Thyroid gland (tissue), 4 donors: ENCODE results near the gene CREB3L2.

Experiments used
- POLR2A ChIP-seq, 2 donors: fragments of 450-650 bp; IDR thresholded peaks; one replicate each; pipeline ENCODE4 v1.6.1; 2017; ENCODE audit warnings: antibody characterized with exemption in 2 of 2, mild to moderate bottlenecking in 2 of 2, moderate library complexity in 1 of 2
- TF ChIP-seq, protein P1 (sequence below), 6 experiments: fragments of 200-600 bp in 3 of 6; fragments of 450-650 bp in 3 of 6; sonication (generic) in 3 of 6; IDR thresholded peaks; one replicate each; pipeline ENCODE4 v1.5.1; 2016 to 2019; ENCODE audit warnings: antibody characterized with exemption in 6 of 6, mild to moderate bottlenecking in 2 of 6, inconsistent platforms in 1 of 6, moderate library complexity in 1 of 6

DNA sequence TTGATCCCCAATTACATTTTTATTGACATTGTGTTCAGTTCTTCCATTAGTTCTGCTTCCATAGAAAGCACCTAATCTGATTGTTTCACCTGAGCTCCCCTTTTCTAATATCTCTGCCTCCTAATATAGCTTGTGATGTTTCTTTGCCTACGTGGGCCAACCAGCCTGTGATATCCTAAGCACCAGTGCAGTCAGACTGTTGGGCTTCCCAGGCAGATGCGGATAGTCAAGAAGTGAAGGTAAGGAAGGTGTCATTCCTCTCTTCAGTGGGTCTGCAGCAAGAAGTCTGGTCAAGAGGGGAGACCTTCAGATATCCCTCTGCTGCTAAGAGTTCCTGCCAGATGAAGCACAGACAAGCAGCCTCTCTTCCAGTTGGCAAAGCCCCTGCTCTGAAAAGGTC, 138.9 kb downstream of the CREB3L2 start:
- TF ChIP-seq, protein P1, sequence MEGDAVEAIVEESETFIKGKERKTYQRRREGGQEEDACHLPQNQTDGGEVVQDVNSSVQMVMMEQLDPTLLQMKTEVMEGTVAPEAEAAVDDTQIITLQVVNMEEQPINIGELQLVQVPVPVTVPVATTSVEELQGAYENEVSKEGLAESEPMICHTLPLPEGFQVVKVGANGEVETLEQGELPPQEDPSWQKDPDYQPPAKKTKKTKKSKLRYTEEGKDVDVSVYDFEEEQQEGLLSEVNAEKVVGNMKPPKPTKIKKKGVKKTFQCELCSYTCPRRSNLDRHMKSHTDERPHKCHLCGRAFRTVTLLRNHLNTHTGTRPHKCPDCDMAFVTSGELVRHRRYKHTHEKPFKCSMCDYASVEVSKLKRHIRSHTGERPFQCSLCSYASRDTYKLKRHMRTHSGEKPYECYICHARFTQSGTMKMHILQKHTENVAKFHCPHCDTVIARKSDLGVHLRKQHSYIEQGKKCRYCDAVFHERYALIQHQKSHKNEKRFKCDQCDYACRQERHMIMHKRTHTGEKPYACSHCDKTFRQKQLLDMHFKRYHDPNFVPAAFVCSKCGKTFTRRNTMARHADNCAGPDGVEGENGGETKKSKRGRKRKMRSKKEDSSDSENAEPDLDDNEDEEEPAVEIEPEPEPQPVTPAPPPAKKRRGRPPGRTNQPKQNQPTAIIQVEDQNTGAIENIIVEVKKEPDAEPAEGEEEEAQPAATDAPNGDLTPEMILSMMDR (IDR thresholded peaks at IDR 0.05), result no peak
- TF ChIP-seq POLR2A (IDR thresholded peaks at IDR 0.05), result no peak
